SK-N-MC (cell line): ENCODE measurements around the gene SLC6A1.

ENCODE experiments used
- EZH2 ChIP-seq: fragments of 200-600 bp; sonication (generic); IDR thresholded peaks from one replicate; pipeline ENCODE4 v1.6.1; 2017; ENCODE audit warnings: antibody characterized with exemption
- FOXP2 ChIP-seq: optimal IDR thresholded peaks from 2 replicates; pipeline ENCODE3; 2011; ENCODE audit warnings: mild to moderate bottlenecking, moderate library complexity; ENCODE audit not compliant: insufficient read depth; ENCODE audit errors: extremely low read length, control extremely low read depth
- POLR2AphosphoS5 ChIP-seq: IDR thresholded peaks from 2 replicates; pipeline ENCODE4 v1.6.1; 2012; ENCODE audit warnings: mild to moderate bottlenecking, low read depth, low read length, borderline replicate concordance

DNA sequence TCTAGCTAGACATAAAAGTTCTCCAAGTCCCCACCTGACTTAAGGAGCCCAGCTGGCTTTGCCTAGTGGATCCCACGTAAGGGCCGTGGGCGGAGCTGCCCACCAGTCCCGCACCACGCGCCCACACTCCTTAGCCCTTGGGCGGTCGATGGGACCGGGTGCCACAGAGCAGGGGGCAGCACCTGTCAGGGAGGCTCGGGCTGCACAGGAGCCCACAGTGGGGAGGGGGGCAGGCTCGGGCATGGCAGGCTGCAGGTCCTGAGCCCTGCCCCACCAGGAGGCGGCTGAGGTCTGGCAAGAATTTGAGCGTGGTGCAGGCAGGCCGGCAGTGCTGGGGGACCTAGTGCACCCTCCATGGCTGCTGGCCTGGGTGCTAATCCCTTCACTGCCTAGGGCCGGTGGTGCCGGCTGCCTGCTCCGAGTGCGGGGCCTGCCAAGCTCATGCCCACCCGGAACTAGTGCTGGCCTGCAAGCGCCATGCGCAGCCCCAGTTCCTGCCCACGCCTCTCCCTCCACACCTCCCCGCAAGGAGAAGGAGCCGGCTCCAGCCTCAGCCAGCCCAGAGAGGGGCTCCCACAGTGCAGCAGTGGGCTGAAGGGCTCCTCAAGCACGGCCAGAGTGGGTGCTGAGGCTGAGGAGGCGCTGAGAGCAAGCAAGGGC is 78.7 kb downstream of the SLC6A1 start:
- TF ChIP-seq POLR2AphosphoS5: no peak
- no peak for TF ChIP-seq EZH2
- no peak for TF ChIP-seq FOXP2
